GM12878 (cell line): ENCODE data around the gene ADGRE2.

Experiments
- CREB1 ChIP-seq: IDR thresholded peaks from 2 replicates; pipeline ENCODE4 v1.6.1; 2012; ENCODE audit warnings: low read depth, mild to moderate bottlenecking, inconsistent platforms
- JUND ChIP-seq: IDR thresholded peaks from 2 replicates; pipeline ENCODE4 v1.6.1; 2012; ENCODE audit warnings: low read depth, mild to moderate bottlenecking, low read length, improper control_type of control experiment, moderate library complexity
- NFIC ChIP-seq: IDR thresholded peaks from 2 replicates; pipeline ENCODE4 v1.6.1; 2012; ENCODE audit warnings: low read depth, mild to moderate bottlenecking, inconsistent platforms, low read length, moderate library complexity
- POLR2A ChIP-seq: IDR thresholded peaks from 2 replicates; pipeline ENCODE4 v1.6.1; 2011; ENCODE audit warnings: low read depth, mild to moderate bottlenecking, low read length
- POLR2AphosphoS2 ChIP-seq: IDR thresholded peaks from 2 replicates; pipeline ENCODE4 v1.6.1; 2011; ENCODE audit warnings: low read depth, mild to moderate bottlenecking, low read length, improper control_type of control experiment, moderate library complexity
- RAD21 ChIP-seq: IDR thresholded peaks from 2 replicates; pipeline ENCODE4 v1.6.1; 2011; ENCODE audit warnings: mild to moderate bottlenecking, low read depth, low read length, moderate library complexity; ENCODE audit not compliant: insufficient read depth
- YY1 ChIP-seq: IDR thresholded peaks from 2 replicates; pipeline ENCODE4 v1.6.1; 2011; ENCODE audit warnings: low read depth, mild to moderate bottlenecking, low read length
- ZBED1 ChIP-seq: IDR thresholded peaks from 2 replicates; pipeline ENCODE4 v1.6.1; 2016; ENCODE audit warnings: borderline replicate concordance
- ZNF274 ChIP-seq: IDR thresholded peaks from one replicate; pipeline ENCODE4 v1.8.0; 2011; ENCODE audit not compliant: insufficient read length, insufficient read depth
- TF ChIP-seq, protein P1 (sequence below): IDR thresholded peaks from 2 replicates; pipeline ENCODE4 v1.6.1; 2012; ENCODE audit warnings: mild to moderate bottlenecking, low read depth, low read length
- TF ChIP-seq, protein P2 (sequence below), 3 experiments: IDR thresholded peaks in 2 of 3; conservative IDR thresholded peaks in 1 of 3; 2 replicates each; pipeline ENCODE4 v1.5.1; 2011; ENCODE audit warnings: low read depth in 3 of 3, low read length in 3 of 3, mild to moderate bottlenecking in 3 of 3, control low read depth in 2 of 3, moderate library complexity in 2 of 3, inconsistent platforms in 1 of 3, mixed read lengths in 1 of 3; ENCODE audit not compliant: control insufficient read depth in 2 of 3, insufficient read depth in 1 of 3; ENCODE audit errors: extremely low read depth in 1 of 3
- TF ChIP-seq, protein P3 (sequence below): IDR thresholded peaks from 2 replicates; pipeline ENCODE4 v1.6.1; 2011; ENCODE audit warnings: low read depth, low read length, improper control_type of control experiment, borderline replicate concordance

DNA sequence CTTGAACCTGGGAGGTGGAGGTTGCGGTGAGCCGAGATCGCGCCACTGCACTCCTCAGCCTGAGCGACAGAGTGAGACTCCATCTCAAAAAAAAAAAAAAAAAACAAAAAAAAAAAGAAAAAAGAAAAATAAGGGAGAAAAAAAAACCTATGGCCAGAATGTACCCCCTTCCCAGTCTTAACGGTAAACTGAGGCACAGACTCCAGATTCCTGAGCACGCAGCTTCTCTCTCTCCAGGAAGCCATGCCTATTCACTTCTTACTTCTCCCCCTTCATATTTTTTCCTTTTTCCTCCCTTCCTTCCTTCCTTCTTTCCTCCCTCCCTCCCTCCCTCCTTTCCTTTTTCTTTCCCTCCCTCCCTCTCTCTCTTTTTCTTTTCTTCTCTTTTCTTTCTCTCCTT lies 5.4 kb downstream of the ADGRE2 start:
- no peak for TF ChIP-seq NFIC
- no peak for TF ChIP-seq JUND
- TF ChIP-seq, protein P1, sequence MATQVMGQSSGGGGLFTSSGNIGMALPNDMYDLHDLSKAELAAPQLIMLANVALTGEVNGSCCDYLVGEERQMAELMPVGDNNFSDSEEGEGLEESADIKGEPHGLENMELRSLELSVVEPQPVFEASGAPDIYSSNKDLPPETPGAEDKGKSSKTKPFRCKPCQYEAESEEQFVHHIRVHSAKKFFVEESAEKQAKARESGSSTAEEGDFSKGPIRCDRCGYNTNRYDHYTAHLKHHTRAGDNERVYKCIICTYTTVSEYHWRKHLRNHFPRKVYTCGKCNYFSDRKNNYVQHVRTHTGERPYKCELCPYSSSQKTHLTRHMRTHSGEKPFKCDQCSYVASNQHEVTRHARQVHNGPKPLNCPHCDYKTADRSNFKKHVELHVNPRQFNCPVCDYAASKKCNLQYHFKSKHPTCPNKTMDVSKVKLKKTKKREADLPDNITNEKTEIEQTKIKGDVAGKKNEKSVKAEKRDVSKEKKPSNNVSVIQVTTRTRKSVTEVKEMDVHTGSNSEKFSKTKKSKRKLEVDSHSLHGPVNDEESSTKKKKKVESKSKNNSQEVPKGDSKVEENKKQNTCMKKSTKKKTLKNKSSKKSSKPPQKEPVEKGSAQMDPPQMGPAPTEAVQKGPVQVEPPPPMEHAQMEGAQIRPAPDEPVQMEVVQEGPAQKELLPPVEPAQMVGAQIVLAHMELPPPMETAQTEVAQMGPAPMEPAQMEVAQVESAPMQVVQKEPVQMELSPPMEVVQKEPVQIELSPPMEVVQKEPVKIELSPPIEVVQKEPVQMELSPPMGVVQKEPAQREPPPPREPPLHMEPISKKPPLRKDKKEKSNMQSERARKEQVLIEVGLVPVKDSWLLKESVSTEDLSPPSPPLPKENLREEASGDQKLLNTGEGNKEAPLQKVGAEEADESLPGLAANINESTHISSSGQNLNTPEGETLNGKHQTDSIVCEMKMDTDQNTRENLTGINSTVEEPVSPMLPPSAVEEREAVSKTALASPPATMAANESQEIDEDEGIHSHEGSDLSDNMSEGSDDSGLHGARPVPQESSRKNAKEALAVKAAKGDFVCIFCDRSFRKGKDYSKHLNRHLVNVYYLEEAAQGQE = no peak
- TF ChIP-seq POLR2A = no peak
- TF ChIP-seq, protein P2, sequence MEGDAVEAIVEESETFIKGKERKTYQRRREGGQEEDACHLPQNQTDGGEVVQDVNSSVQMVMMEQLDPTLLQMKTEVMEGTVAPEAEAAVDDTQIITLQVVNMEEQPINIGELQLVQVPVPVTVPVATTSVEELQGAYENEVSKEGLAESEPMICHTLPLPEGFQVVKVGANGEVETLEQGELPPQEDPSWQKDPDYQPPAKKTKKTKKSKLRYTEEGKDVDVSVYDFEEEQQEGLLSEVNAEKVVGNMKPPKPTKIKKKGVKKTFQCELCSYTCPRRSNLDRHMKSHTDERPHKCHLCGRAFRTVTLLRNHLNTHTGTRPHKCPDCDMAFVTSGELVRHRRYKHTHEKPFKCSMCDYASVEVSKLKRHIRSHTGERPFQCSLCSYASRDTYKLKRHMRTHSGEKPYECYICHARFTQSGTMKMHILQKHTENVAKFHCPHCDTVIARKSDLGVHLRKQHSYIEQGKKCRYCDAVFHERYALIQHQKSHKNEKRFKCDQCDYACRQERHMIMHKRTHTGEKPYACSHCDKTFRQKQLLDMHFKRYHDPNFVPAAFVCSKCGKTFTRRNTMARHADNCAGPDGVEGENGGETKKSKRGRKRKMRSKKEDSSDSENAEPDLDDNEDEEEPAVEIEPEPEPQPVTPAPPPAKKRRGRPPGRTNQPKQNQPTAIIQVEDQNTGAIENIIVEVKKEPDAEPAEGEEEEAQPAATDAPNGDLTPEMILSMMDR (IDR thresholded peaks at IDR 0.05 in 2 of 3, conservative IDR thresholded peaks at IDR 0.05 in 1 of 3; ENCODE audit: control insufficient read depth in 2 of 3, extremely low read depth in 1 of 3, insufficient read depth in 1 of 3, low read depth in 3 of 3, low read length in 3 of 3) = no peak
- TF ChIP-seq POLR2AphosphoS2 = no peak
- TF ChIP-seq RAD21 = no peak
- TF ChIP-seq, protein P3, sequence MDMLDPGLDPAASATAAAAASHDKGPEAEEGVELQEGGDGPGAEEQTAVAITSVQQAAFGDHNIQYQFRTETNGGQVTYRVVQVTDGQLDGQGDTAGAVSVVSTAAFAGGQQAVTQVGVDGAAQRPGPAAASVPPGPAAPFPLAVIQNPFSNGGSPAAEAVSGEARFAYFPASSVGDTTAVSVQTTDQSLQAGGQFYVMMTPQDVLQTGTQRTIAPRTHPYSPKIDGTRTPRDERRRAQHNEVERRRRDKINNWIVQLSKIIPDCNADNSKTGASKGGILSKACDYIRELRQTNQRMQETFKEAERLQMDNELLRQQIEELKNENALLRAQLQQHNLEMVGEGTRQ = no peak
- no peak for TF ChIP-seq ZNF274
- no peak for TF ChIP-seq ZBED1
- TF ChIP-seq CREB1 = no peak
- no peak for TF ChIP-seq YY1
